GM13977 (cell line): ENCODE results near the gene RPRD2.

Source experiments
- DNase-seq: peaks from one replicate; pipeline ENCODE4 v3.0.0; 2012; ENCODE audit warnings: low spot score
- CTCF ChIP-seq: IDR thresholded peaks from 2 replicates; pipeline ENCODE4 v1.5.1; 2012; ENCODE audit warnings: mild to moderate bottlenecking, control low read depth; ENCODE audit not compliant: insufficient read depth; ENCODE audit errors: extremely low read depth, missing control alignments
- in situ Hi-C: fragments of 300-500 bp; cut with MboI; formaldehyde crosslinking; loops from one replicate; pipeline ENCODE4 v1.12.0; 2022; ENCODE audit warnings: low sequenced_read_pairs, low pct_unique_long_range_greater_than_20kb, mixed read lengths, inconsistent platforms; ENCODE audit not compliant: unreplicated experiment

RPRD2 gene

GRCh38 chr1:150352866-150353265 is 11.1 kb upstream of the RPRD2 start:
- in situ Hi-C loops: no loop called here
- no peak for DNase-seq
- no peak for TF ChIP-seq CTCF

DNA sequence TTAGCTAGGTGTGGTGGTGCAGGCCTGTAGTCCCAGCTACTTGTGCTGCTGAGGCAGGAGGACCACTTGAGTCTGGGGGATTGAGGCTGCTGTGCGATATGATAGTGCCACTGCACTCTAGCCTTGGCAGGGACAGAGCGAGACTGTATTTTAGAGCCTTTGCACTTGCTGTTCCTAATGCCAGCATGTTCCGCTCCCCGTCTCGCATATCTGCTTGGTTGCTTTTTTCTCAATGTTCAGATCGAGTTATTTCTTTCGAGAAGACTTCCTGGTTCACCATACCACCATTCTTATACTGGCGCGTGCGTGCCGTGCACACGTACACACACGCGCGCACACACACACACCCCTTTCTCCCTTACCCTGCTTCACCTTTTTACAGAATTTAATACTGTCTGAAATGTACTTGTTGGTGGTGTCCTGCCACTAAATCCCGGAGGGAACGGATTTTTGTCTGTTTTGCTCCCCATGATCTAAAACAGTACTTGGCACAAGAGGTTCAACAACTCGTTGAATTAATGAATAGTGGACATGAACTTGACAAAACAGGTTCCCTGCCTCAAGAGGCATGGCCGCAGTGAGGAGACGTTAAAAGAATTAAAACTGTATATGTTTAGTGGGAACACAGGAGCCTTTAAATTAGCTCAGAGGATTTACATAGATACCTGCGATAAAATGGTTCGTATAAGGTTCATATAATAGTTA is 1.1 kb upstream of the RPRD2 start:
- TF ChIP-seq CTCF: no peak

GRCh38 chr1:150364231-150365003 is 470 bp downstream of the RPRD2 start:
- peak; percentile 44 for DNase-seq
- in situ Hi-C loops: no loop called here
- TF ChIP-seq CTCF: no peak

More for the DNA sequence above, 1.1 kb upstream of the RPRD2 start:
- DNase-seq: peak; percentile 16
- in situ Hi-C loops: no loop called here

GRCh38 chr1:150365941-150366340 is 2.0 kb downstream of the RPRD2 start:
- TF ChIP-seq CTCF: no peak
- in situ Hi-C loops: no loop called here
- DNase-seq: no peak

DNA sequence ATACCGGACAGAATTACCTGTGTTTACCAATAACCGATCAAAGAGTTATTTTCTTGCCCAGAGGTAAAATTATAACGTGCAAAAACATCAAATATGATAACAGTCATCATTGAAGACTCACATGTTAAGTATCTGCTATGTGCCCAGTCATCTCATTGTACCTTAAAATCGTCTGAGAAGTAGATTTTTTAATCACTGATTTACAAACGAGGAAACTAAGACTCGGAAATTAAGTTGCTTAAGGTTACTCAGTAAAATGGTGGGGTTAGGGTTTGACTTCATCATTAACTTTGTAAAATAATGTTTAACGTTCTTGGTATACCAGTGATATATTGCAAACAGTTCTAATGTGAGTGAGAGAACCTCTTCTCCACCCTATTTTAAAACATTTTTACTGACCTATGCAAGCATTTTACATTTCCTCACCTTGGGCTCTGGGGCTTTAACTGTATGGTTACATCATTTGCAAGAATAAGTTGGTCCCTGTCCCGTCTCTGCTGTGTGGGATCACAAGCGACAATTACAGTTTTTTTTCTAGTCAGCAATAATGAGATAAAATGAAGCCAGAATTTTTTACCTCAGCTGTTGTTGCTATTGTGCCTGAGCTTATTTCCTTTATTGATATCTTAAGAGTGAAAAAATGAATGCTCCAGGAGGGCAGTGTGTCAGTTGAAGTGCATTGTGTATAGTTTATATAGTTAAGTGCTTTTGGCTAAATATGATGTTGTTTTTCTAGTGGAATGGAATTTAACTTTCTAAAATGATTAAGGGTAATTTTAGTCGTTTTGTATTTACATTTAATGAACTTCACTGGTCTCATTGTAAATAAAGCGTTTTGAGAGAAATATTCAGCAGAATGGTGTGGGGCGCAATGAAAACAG is 2.7 kb downstream of the RPRD2 start:
- no peak for TF ChIP-seq CTCF
- no peak for DNase-seq
- in situ Hi-C loops: no loop called here

GRCh38 chr1:150371110-150371509 is 7.2 kb downstream of the RPRD2 start:
- in situ Hi-C loops: no loop called here
- no peak for DNase-seq
- TF ChIP-seq CTCF: no peak
